Liver (tissue), 5 donors: Measurements from ENCODE around the gene OXNAD1. TPM values are rescaled to one million over a fixed set of nuclear protein-coding genes. Genes with fewer than 3 reads are reported as not detected.

ENCODE experiments used
- ATF3 ChIP-seq: IDR thresholded peaks from 2 replicates; pipeline ENCODE4 v1.6.1; 2016; ENCODE audit warnings: antibody characterized with exemption
- EGR1 ChIP-seq, 2 donors: IDR thresholded peaks; 2 replicates each; pipeline ENCODE4 v1.6.1; 2016 to 2018; ENCODE audit warnings: antibody characterized with exemption in 2 of 2, low read depth in 2 of 2
- FOXA2 ChIP-seq: IDR thresholded peaks from 2 replicates; pipeline ENCODE4 v1.6.1; 2016; ENCODE audit warnings: antibody characterized with exemption
- GABPA ChIP-seq, 2 donors: IDR thresholded peaks in 1 of 2; conservative IDR thresholded peaks in 1 of 2; 2 replicates each; pipeline ENCODE4 v1.6.1; 2016; ENCODE audit warnings: antibody characterized with exemption in 2 of 2, mild to moderate bottlenecking in 1 of 2, moderate library complexity in 1 of 2
- MAX ChIP-seq: IDR thresholded peaks from 2 replicates; pipeline ENCODE4 v1.6.1; 2016; ENCODE audit warnings: antibody characterized with exemption
- SP1 ChIP-seq: IDR thresholded peaks from 2 replicates; pipeline ENCODE4 v1.6.1; 2018; ENCODE audit warnings: antibody characterized with exemption, mild to moderate bottlenecking
- TAF1 ChIP-seq: conservative IDR thresholded peaks from 2 replicates; pipeline ENCODE4 v1.6.1; 2016; ENCODE audit warnings: antibody characterized with exemption, mild to moderate bottlenecking
- ZBTB33 ChIP-seq: IDR thresholded peaks from 2 replicates; pipeline ENCODE4 v1.6.1; 2016; ENCODE audit warnings: antibody characterized with exemption
- polyA plus RNA-seq, 2 donors: library from polyadenylated mRNA; stranded (reverse) in 1 of 2; unstranded in 1 of 2; fragments of 200-250 nt in 1 of 2; fragments of >200 nt in 1 of 2; fragmentation: Nextera tagmentation in 1 of 2; extraction: Ambion mirVana in 1 of 2; gene quantifications; one replicate each; pipeline versions ENCODE4 v1.2.1 to v1.2.3, GENCODE V29; 2013 to 2015
- total RNA-seq, 2 donors: library from RNA; depleted of rRNA; stranded (reverse); fragments of >200 nt; gene quantifications; one replicate each; pipeline ENCODE4 v1.2.3, GENCODE V29; 2014
- donor health status: healthy.
- donor health status: healthy.
- donor health status: healthy.

OXNAD1 gene
- total and polyA plus RNA-seq, 4 donors = 9.3 to 24.6 (median 14.1) TPM

GRCh38 chr3:16354291-16354690, 89.3 kb downstream of the OXNAD1 start (continued):
- TF ChIP-seq ZBTB33 (no peak), MAX (no peak), ATF3 (no peak), FOXA2 (no peak), EGR1 (IDR thresholded peaks at IDR 0.05; ENCODE audit: low read depth in 2 of 2) (no peak), SP1 (no peak), TAF1 (no peak), GABPA (IDR thresholded peaks at IDR 0.05 in 1 of 2, conservative IDR thresholded peaks at IDR 0.05 in 1 of 2) (no peak)

Other genes starting within 250 kb of the OXNAD1 start
- 1 to 10 TPM in 1 of 2 donors, under 1 TPM in 1; under 0.01 to 2.8 TPM for gene GALNT15, start 90.5 kb upstream of the OXNAD1 start, total RNA-seq
- gene GALNT15, start 90.5 kb upstream of the OXNAD1 start, polyA plus RNA-seq = 1 to 10 TPM; 1.1 to 1.5 TPM
- gene DPH3, start 269 bp upstream of the OXNAD1 start, total RNA-seq = 10 to 100 TPM in 1 of 2 donors, 1 to 10 TPM in 1; 7.8 to 12.0 TPM
- 10 to 100 TPM; 11.1 to 19.1 TPM for gene DPH3, start 269 bp upstream of the OXNAD1 start, polyA plus RNA-seq
- gene RFTN1, start 248.5 kb downstream of the OXNAD1 start, total RNA-seq = 10 to 100 TPM in 1 of 2 donors, 1 to 10 TPM in 1; 4.4 to 20.4 TPM
- gene RFTN1, start 248.5 kb downstream of the OXNAD1 start, polyA plus RNA-seq = 10 to 100 TPM; 11.8 to 12.1 TPM